OCI-LY7 (cell line): ENCODE results near the gene OSBPL1A. TPM values are rescaled to one million over a fixed set of nuclear protein-coding genes. Genes with fewer than 3 reads are reported as not detected.
A peak's percentile ranks its signal among the peaks of the same experiment; 100 is the strongest.
"Not testable (repeated sequence)": the region's sequence is repeated elsewhere in the genome, so short reads cannot be mapped to it uniquely, and the experiment has no call there.

Experiments
- BruUV-seq: library from RNA; stranded (reverse); fragments of 400-500 nt; replicated peaks from 2 replicates; lab custom pipeline; 2021; lab: Mats Ljungman, UMichigan
- CTCF ChIA-PET: fragments of 300-600 bp; sonication (Branson Sonifier 250); formaldehyde crosslinking; loops from one replicate; lab custom pipeline; 2022; ENCODE audit warnings: antibody characterized with exemption; ENCODE audit not compliant: unreplicated experiment; lab: Charles Lee
- POLR2A ChIA-PET: fragments of 300-600 bp; sonication (Branson Sonifier 250); formaldehyde crosslinking; loops from one replicate; lab custom pipeline; 2022; ENCODE audit warnings: antibody characterized with exemption; lab: Charles Lee
- DNase-seq: peaks from one replicate; pipeline ENCODE4 v3.0.0-alpha.2; 2015; ENCODE audit warnings: low spot score
- H2AFZ ChIP-seq: fragments of 200-600 bp; sonication (generic), shearing (Covaris generic); 2 replicates; pipeline ENCODE4 v1.6.1; 2014; ENCODE audit warnings: mild to moderate bottlenecking, antibody characterized with exemption, low read length, moderate library complexity
- H3K27ac ChIP-seq: fragments of 200-600 bp; sonication (generic); 2 replicates; pipeline ENCODE4 v1.5.1; 2014; ENCODE audit warnings: mixed run types, low read depth, mild to moderate bottlenecking, moderate library complexity, low read length, inconsistent platforms; ENCODE audit not compliant: poor library complexity, severe bottlenecking
- H3K36me3 ChIP-seq: fragments of 200-600 bp; sonication (generic); 2 replicates; pipeline ENCODE4 v1.6.1; 2014; ENCODE audit warnings: mild to moderate bottlenecking, antibody characterized with exemption, low read length, moderate library complexity, mixed read lengths; ENCODE audit not compliant: insufficient read depth
- H3K4me1 ChIP-seq: fragments of 200-600 bp; sonication (generic); 2 replicates; pipeline ENCODE4 v1.5.1; 2014; ENCODE audit warnings: mild to moderate bottlenecking, low read length; ENCODE audit not compliant: insufficient read depth, poor library complexity, severe bottlenecking
- H3K4me2 ChIP-seq: fragments of 200-600 bp; sonication (generic); 2 replicates; pipeline ENCODE4 v1.6.1; 2014; ENCODE audit warnings: mild to moderate bottlenecking, low read length
- H3K4me3 ChIP-seq: fragments of 200-600 bp; sonication (generic); 2 replicates; pipeline ENCODE4 v1.5.1; 2014; ENCODE audit warnings: mild to moderate bottlenecking, low read depth, low read length; ENCODE audit not compliant: poor library complexity, severe bottlenecking
- H3K79me2 ChIP-seq: fragments of 200-600 bp; sonication (generic); 2 replicates; pipeline ENCODE4 v1.6.1; 2016; ENCODE audit warnings: low read depth, mild to moderate bottlenecking, low read length, moderate library complexity, mixed read lengths; ENCODE audit not compliant: insufficient read depth
- H3K9me2 ChIP-seq: fragments of 200-600 bp; sonication (generic); 2 replicates; pipeline ENCODE4 v1.6.1; 2016; ENCODE audit warnings: mild to moderate bottlenecking, low read length, mixed read lengths; ENCODE audit not compliant: insufficient read depth
- H3K9me3 ChIP-seq: fragments of 200-600 bp; sonication (generic); 2 replicates; pipeline ENCODE4 v1.6.1; 2014; ENCODE audit warnings: mild to moderate bottlenecking, mixed run types, low read length, mixed read lengths
- H4K20me1 ChIP-seq: fragments of 200-600 bp; sonication (generic); 2 replicates; pipeline ENCODE4 v1.6.1; 2014; ENCODE audit warnings: mild to moderate bottlenecking, antibody characterized with exemption, low read length, moderate library complexity, mixed read lengths; ENCODE audit not compliant: insufficient read depth
- EZH2phosphoT487 ChIP-seq: fragments of 200-600 bp; sonication (generic); IDR thresholded peaks from 2 replicates; pipeline ENCODE4 v1.6.1; 2018; ENCODE audit warnings: low read depth, borderline replicate concordance, mild to moderate bottlenecking, mixed run types, antibody characterized with exemption, low read length, moderate library complexity, mixed read lengths
- intact Hi-C: fragments of 100-400 bp; cut with micrococcal nuclease; formaldehyde crosslinking; loops from one replicate; pipeline ENCODE4 v1.10.0; 2022; ENCODE audit not compliant: unreplicated experiment
- total RNA-seq, 2 experiments: library from RNA; depleted of rRNA in 1 of 2; stranded (reverse); fragments of >200 nt in 1 of 2; shearing (Covaris generic) in 1 of 2; gene quantifications; 2 replicates each; pipeline ENCODE4 v1.2.3, GENCODE V29; 2014 to 2022
- TF ChIP-seq, protein P1 (sequence below): fragments of 200-600 bp; sonication (generic); conservative IDR thresholded peaks from 2 replicates; pipeline ENCODE4 v1.5.1; 2014; ENCODE audit warnings: mild to moderate bottlenecking, antibody characterized with exemption, low read length, moderate library complexity, mixed read lengths

OSBPL1A gene
- total RNA-seq, 2 experiments from 2014 or later = 0.06 to 0.59 TPM

DNA sequence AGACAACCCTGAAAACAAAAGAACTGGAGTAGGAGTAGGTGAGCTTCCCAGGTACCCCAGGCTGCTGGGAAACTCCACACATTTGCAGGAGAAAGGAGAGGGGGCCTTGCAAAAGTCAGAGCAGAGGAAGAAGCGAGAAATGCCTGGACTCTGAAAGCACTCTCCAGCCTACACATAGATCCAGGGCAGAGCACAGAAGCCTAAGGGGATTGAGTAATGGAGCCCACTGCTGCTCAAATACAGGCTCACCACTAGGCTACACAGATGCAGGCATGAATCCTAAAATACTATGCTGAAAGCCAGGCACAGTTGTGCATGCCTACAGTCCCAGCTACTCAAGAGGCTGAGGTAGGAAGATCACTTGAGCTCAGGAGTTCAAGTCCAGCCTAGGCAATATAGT lies 33.4 kb downstream of the OSBPL1A start:
- H3K9me3 ChIP-seq = no peaks in the 10 kb centered on the region
- no TSS peak for BruUV-seq
- no peak overlapping the region for H3K4me2 ChIP-seq
- no peaks in the 10 kb centered on the region for H3K4me1 ChIP-seq
- H2AFZ ChIP-seq = no peak overlapping the region
- H3K79me2 ChIP-seq = no peaks in the 10 kb centered on the region
- ChIA-PET POLR2A (interaction anchor here (1.2 kb wide), 1 partner anchor 125 kb away, joined by 3 read pairs; no protein-coding TSS in a partner anchor), CTCF (no interaction called here)
- H3K36me3 ChIP-seq = no peaks in the 10 kb centered on the region
- H3K4me3 ChIP-seq = no peak overlapping the region
- H4K20me1 ChIP-seq = no peaks in the 10 kb centered on the region
- no peak for TF ChIP-seq EZH2phosphoT487
- TF ChIP-seq, protein P1, sequence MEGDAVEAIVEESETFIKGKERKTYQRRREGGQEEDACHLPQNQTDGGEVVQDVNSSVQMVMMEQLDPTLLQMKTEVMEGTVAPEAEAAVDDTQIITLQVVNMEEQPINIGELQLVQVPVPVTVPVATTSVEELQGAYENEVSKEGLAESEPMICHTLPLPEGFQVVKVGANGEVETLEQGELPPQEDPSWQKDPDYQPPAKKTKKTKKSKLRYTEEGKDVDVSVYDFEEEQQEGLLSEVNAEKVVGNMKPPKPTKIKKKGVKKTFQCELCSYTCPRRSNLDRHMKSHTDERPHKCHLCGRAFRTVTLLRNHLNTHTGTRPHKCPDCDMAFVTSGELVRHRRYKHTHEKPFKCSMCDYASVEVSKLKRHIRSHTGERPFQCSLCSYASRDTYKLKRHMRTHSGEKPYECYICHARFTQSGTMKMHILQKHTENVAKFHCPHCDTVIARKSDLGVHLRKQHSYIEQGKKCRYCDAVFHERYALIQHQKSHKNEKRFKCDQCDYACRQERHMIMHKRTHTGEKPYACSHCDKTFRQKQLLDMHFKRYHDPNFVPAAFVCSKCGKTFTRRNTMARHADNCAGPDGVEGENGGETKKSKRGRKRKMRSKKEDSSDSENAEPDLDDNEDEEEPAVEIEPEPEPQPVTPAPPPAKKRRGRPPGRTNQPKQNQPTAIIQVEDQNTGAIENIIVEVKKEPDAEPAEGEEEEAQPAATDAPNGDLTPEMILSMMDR = no peak
- DNase-seq = no peak
- no peaks in the 10 kb centered on the region for H3K9me2 ChIP-seq
- intact Hi-C loops = no loop called here
- no peak overlapping the region for H3K27ac ChIP-seq

DNA sequence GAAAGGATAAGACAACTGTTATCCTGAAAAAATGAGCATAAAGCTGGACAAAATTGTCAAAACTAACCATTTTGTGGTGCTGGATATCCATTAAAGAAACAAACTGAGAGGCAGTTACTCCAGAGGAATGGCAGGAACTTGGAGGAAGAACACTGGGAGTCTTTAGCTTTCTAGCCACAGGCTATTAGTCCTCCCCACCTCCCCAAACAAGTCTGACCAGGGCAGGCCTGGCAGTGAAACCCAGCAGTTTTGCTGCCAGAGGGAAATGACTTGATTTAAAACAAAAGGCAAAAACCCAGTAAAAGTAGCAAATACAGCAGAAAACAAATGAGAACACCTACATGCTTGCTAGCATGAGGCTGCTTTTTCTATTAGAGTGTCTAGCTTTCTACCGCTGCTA lies 34.9 kb downstream of the OSBPL1A start:
- ChIA-PET CTCF (no interaction called here), POLR2A (interaction anchor here (1.2 kb wide), 1 partner anchor 126 kb away, joined by 3 read pairs; no protein-coding TSS in a partner anchor)
- no peak overlapping the region for H3K27ac ChIP-seq
- no peak for DNase-seq
- no peak overlapping the region for H3K4me3 ChIP-seq
- H3K4me1 ChIP-seq = no peaks in the 10 kb centered on the region
- H3K4me2 ChIP-seq = no peak overlapping the region
- intact Hi-C loops = no loop called here
- H3K79me2 ChIP-seq = no peaks in the 10 kb centered on the region
- H3K9me3 ChIP-seq = no peaks in the 10 kb centered on the region
- no peaks in the 10 kb centered on the region for H4K20me1 ChIP-seq
- no peaks in the 10 kb centered on the region for H3K36me3 ChIP-seq
- H2AFZ ChIP-seq = no peak overlapping the region
- BruUV-seq = no TSS peak
- no peaks in the 10 kb centered on the region for H3K9me2 ChIP-seq
- TF ChIP-seq, protein P1 = no peak
- no peak for TF ChIP-seq EZH2phosphoT487

DNA sequence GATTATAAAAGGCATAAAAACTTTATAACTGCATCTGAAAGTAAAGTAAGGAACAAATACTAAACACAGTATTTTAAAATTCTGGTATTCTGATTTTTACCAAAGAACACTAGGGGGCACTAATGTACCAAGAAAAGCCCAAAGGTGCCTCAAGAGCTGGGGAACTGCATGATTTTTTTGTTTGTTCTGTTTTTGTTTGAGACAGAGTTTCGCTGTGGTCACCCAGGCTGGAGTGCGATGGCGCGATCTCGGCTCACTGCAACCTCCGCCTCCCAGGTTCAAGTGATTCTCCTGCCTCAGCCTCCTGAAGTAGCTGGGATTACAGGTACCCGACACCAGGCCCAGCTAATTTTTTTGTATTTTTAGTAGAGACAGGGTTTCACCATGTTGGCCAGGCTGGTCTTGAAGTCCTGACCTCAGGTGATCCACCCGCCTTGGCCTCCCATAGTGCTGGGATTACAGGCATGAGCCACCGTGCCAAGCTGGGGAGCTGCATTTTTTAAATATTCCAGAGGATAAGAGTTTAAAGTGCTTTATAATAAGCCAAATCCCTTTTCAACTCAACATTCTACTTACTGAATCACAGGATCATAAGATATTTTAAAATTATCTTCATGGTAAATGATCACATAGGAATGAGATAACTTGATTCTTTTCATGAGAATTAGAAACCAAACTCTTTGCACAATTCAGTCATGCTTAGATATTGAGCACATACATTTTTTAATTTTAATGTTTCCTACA lies 37.7 kb downstream of the OSBPL1A start:
- intact Hi-C loops = loop anchor here (5.0 kb wide), 2 partner anchors 127 to 367 kb away; no protein-coding TSS in a partner anchor
- H3K4me2 ChIP-seq, BruUV-seq, H2AFZ ChIP-seq, H4K20me1 ChIP-seq, H3K9me2 ChIP-seq, H3K79me2 ChIP-seq, H3K4me3 ChIP-seq, POLR2A ChIA-PET, CTCF ChIA-PET, H3K27ac ChIP-seq, H3K36me3 ChIP-seq, H3K9me3 ChIP-seq, H3K4me1 ChIP-seq: not testable (repeated sequence)
- TF ChIP-seq, protein P1 = peak; percentile 79
- peak; percentile 56 for DNase-seq
